PC-3 (cell line): ENCODE measurements around the gene NAGS.

ENCODE experiments used
- CTCF ChIP-seq: fragments of 300-600 bp; sonication (generic); conservative IDR thresholded peaks from 2 replicates; pipeline ENCODE4 v1.5.1; 2017; ENCODE audit warnings: antibody characterized with exemption, low read depth, mild to moderate bottlenecking, low read length
- EZH2 ChIP-seq: fragments of 300-600 bp; sonication (generic); IDR thresholded peaks from one replicate; pipeline ENCODE4 v1.6.1; 2017; ENCODE audit warnings: antibody characterized with exemption, mild to moderate bottlenecking, low read length; ENCODE audit not compliant: unreplicated experiment
- EZH2phosphoT487 ChIP-seq: fragments of 300-600 bp; sonication (generic); IDR thresholded peaks from 2 replicates; pipeline ENCODE4 v1.6.1; 2018; ENCODE audit warnings: mild to moderate bottlenecking, antibody characterized with exemption, low read length, borderline replicate concordance

GRCh38 chr17:43956222-43956621 is 48.2 kb upstream of the NAGS start:
- no peak for TF ChIP-seq CTCF
- TF ChIP-seq EZH2: no peak
- no peak for TF ChIP-seq EZH2phosphoT487
